IPS-11a (cell line): Measurements from ENCODE around the gene ZNF441.
"Not testable (repeated sequence)": the region's sequence is repeated elsewhere in the genome, so short reads cannot be mapped to it uniquely, and the experiment has no call there.

Experiments used
- H3K4me3 ChIP-seq: one replicate; pipeline ENCODE4 v1.5.1; 2013; ENCODE audit warnings: low read depth, low read length, control low read depth

Gene ZNF441

DNA sequence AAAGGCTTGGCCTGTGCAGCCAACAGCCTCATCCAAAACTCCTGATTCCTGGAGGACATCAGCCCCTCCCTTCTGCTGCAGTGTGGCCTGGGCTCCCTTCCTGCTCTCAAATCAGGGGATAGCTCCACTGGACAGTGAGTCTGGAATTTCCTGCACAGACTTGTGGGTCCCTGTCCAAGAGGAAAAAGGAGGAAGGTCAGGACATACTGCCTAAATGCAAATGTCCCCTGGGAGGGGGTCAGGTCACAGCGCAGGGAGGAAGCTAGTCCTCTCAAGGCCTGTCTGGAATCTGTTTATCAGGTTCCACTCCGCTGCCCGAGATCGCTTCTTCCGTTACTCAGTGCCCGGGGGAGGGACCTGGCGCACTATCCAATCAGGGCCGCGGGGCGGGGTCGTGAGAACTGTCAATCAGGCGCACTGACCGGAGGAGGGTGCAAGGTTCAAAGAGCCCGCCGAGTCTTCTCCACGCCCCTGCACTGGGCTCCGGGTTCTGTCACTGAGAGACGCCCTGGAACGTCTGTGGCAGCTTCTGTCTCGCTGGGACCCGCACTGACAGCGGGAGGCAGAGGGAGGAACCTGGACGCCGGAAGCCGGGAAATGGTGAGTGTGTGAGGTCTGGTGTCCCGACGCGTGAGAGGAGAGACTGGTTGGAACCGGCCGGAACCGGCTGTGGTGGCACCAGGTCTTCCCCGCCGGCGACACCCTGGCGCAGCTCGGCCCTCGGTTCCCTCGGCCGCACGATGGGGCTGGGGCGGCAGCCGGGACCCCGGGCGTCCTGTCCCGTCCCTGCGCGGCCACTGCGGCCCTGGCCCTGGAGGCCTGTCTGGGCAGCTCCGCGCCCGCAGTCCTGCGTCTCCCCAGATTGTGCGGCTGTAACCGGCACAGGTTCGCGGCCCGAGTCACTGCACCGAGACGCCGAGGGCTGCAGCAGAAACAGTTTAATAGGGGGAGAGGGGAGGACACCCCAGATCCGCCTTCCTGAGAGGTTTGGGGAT, at the start of gene ZNF441:
TSS of gene ZNF441 (plus strand) at position 404 of the 995 bp plus-strand sequence. CDS start at position 598, 194 bp downstream.
- peak within 1 kb of the TSS; percentile 48 for H3K4me3 ChIP-seq

- no peak overlapping the region for H3K4me3 ChIP-seq
Measured at GRCh38 chr19:11721681-11722080, 45.1 kb upstream of the ZNF441 start.

DNA sequence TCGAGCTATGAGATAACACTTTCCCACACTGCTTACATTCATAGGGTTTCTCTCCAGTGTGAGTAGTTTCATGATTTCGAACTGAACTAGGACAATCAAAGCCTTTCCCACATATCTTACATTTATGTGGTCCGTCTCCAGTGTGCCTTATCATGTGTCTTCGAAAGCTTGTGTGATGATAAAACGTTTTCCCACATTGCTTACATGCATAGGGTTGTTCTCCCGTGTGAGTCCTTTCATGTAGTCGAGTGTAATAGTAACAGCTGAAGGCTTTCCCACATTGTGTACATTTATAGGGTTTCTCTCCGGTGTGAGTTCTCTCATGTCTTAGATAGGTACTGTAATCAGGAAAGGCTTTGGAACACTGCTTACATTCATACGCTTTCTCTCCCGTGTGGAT, 44.4 kb upstream of the ZNF441 start:
- H3K4me3 ChIP-seq = no peak overlapping the region

GRCh38 chr19:11729586-11729985, 37.2 kb upstream of the ZNF441 start:
- H3K4me3 ChIP-seq = no peak overlapping the region

GRCh38 chr19:11735375-11735774, 31.4 kb upstream of the ZNF441 start:
- no peak overlapping the region for H3K4me3 ChIP-seq

GRCh38 chr19:11736696-11737095, 30.1 kb upstream of the ZNF441 start:
- no peak overlapping the region for H3K4me3 ChIP-seq

GRCh38 chr19:11737964-11738745, 28.6 kb upstream of the ZNF441 start:
- H3K4me3 ChIP-seq = peak overlapping the region; percentile 70

DNA sequence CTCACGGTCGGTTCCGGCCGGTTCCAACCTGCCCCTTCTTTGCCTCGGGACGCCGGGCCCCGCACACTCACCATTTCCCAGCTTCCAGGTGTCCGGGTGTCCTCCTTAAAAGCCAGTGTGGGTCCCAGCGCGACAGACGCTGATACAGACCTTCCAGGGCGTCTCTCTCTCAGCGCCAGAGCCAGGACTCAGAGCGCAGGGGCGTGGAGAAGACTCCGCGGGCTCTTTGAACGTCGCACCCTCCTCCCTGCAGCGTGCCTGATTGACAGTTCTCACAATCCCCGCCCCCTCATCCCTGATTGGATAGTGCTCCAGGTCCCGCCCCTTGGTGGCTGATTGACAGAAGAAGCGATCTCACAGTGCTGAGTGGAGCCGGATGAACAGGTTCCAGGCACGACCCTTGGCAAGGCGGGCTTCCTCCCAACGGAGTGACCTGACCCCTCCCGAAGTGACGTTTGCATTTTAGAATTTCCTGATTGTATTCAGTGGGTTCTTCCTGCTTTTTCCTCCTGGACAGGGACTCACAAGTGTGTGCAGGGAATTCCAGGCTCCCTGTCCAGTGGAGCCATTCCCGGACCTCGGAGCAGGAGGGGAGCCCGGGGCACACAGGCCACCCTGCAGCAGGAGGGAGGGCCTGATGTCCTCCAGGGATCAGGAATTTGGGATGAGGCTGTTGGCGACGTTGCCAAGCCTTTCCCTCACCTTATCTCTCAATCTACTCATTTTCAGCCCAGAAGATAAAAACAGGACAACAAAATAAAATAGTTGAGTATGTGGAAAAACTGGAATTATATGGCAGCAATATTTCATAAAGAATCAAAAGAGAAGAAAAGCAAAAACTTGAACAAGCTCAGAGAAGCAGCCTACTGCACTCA, 27.8 kb upstream of the ZNF441 start, which contains the start of gene ZNF823:
TSS of gene ZNF823 (minus strand) at position 201 of the 875 bp plus-strand sequence. CDS start at position 74, 127 bp downstream.
- peak within 1 kb of the TSS; percentile 70 for H3K4me3 ChIP-seq

DNA sequence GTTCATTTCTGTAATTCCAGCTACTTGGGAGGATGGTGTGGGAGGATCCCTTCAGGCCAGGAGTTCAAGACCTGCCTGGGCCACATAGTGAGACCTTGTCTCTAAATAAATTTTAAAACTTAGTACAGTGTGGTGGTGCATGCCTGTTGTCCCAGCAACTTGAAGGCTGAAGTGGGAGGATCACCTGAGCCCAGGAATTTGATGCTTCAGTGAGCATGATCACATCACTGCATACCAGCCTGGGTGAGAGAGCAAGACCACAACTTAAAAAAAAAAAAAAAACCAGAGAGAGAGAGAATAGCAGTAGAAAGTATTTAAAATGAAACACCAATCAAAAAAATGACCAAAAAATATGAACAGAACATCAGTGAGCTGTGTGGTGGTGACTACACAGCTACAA, 20.9 kb upstream of the ZNF441 start:
- no peak overlapping the region for H3K4me3 ChIP-seq

- no peak overlapping the region for H3K4me3 ChIP-seq
Measured at GRCh38 chr19:11747277-11747676, 19.5 kb upstream of the ZNF441 start.

- H3K4me3 ChIP-seq = no peak overlapping the region
Measured at GRCh38 chr19:11749751-11750150, 17.0 kb upstream of the ZNF441 start.

GRCh38 chr19:11752244-11752736, 14.5 kb upstream of the ZNF441 start:
- H3K4me3 ChIP-seq = no peak overlapping the region

- H3K4me3 ChIP-seq = no peak overlapping the region
Measured at GRCh38 chr19:11754663-11755062, 12.1 kb upstream of the ZNF441 start.

DNA sequence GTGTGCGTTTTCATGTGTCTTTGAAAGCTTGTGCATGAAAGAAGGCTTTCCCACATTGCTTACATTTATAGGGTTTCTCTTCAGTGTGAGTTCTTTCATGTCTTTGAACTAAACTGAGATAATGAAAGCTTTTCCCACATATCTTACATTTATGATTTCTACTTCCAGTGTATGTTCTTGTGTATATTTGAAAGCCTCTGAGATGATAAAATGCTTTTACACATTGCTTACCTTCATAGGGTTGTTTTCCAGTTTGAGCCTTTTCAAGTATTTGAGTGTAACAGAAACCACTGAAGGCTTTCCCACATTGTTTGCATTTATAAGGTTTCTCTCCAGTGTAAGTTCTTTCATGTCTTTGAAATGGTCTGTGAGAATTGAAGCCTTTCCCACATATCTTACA, 9.8 kb upstream of the ZNF441 start:
- H3K4me3 ChIP-seq = no peak overlapping the region

DNA sequence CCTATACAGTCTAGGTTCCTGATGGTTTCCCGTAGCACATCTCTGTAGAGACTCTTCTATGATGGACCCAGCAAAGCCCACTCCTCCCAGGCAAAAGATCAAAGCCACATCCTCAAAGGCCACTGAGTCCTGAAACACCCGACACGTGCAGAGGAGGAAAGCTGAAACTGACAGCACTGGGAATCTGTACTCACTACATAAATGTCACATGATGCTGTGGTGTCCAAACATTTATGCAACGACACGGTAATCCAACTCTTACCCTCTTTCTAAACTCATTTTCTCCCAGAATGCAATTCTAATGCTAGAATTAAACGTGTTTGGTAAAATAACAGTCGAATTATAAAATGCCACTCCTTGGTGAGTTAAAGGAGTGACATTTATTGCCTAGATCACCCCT, 7.0 kb upstream of the ZNF441 start:
- H3K4me3 ChIP-seq = no peak overlapping the region

DNA sequence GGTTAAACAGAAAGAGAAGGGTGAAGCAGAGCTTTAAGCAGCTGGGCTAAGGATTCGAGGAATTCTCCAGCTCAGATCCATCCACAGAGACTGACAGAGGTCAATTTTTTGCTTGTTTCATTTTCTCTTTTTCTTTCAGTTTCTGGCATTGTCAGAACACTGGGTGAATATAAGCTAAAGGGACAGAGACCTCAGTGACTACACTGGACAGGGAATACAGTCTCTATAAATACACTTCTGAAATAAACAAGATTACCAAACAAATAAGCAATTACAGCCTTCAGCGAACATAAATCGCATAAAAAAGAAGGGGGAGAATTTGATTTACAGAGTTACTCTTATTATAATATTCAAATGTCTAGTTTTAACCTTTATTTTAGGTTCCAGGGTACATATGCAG, 3.7 kb upstream of the ZNF441 start:
- H3K4me3 ChIP-seq = no peak overlapping the region

- no peak overlapping the region for H3K4me3 ChIP-seq
Measured at GRCh38 chr19:11763611-11764010, 3.2 kb upstream of the ZNF441 start.

DNA sequence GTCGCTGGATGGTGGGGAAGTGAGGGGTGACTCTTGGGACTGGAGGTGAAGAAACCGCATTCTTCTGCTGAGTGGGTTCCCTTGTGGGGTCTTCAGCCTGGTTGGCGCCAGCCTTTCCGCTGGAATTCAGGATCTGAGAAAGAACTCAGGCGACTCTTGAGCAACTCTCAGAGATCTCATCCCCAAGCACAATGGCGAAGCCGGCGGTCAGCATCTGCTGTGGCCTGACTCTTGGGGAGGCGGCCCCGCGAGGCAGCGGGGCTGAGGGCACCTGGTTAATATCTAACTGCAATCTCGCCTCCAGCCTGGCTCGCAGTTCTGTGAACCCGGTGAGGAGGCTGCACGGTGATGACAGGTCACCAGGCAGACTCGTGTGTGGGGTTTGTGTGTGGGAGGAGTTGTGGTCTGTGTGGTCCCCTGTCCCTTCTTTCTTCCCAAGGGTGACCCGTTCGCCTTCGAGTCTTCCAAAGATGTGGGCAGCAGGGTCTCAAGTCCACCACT, 883 bp downstream of the ZNF441 start:
- peak overlapping the region; percentile 48 for H3K4me3 ChIP-seq

DNA sequence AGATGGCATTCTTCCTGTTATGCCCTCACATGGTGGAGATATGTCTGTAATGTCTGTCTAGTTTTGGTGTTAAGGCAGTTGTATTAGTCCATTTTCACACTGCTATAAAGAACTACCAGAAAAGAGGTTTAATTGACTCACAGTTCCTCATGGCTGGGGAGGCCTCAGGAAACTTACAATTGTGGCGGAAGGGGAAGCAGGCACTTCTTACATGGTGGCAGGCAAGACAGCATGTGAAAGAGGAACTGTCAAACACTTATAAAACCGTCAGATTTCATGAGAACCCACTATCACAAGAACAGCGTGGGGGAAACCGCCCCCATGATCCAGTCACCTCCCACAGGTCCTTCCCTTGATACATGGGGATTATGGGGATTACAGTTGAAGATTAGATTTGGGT, 3.2 kb downstream of the ZNF441 start:
- no peak overlapping the region for H3K4me3 ChIP-seq

- H3K4me3 ChIP-seq = not testable (repeated sequence)
Measured at GRCh38 chr19:11771520-11771919, 4.7 kb downstream of the ZNF441 start.
